Bronchial epithelial cell (primary cell): ENCODE results near the gene CCR2. TPM values are rescaled to one million over a fixed set of nuclear protein-coding genes. Genes with fewer than 3 reads are reported as not detected.
A peak's percentile ranks its signal among the peaks of the same experiment; 100 is the strongest.

ENCODE experiments used
- DNase-seq: peaks from one replicate; pipeline ENCODE4 v3.0.0-alpha.2; 2010; ENCODE audit warnings: low read depth
- FAIRE-seq: peaks from 2 replicates; lab custom pipeline; 2011; peaks lifted over from hg19 to GRCh38; lab: Jason Lieb, UNC
- H3K27me3 ChIP-seq: 2 replicates; pipeline ENCODE4 v1.5.1; 2011; ENCODE audit warnings: low read length; ENCODE audit not compliant: control insufficient read depth, insufficient read depth
- H3K36me3 ChIP-seq: 2 replicates; pipeline ENCODE4 v1.5.1; 2011; ENCODE audit warnings: low read length; ENCODE audit not compliant: control insufficient read depth, insufficient read depth
- H3K4me3 ChIP-seq: 2 replicates; pipeline ENCODE4 v1.5.1; 2011; ENCODE audit warnings: mild to moderate bottlenecking, low read depth, low read length, control low read depth
- total RNA-seq: library from RNA; depleted of rRNA; stranded (reverse); fragments of >200 nt; gene quantifications from 2 replicates; pipeline ENCODE4 v1.2.1, GENCODE V29; 2014
- TF ChIP-seq, protein P1 (sequence below): IDR thresholded peaks from 2 replicates; pipeline ENCODE4 v1.5.1; 2011; ENCODE audit warnings: mild to moderate bottlenecking, moderate library complexity, low read length, control low read depth, inconsistent platforms; ENCODE audit not compliant: insufficient read depth, severe bottlenecking

Gene CCR2
- total RNA-seq, 1 donor from 2014 or later = not detected

GRCh38 chr3:46356276-46356675 lies 2.4 kb downstream of the CCR2 start:
- Histone ChIP-seq H3K36me3 (no peaks in the 10 kb centered on the region), H3K4me3 (no peak overlapping the region), H3K27me3 (peaks cover 13% of the 10 kb centered on the region)
- DNase-seq (no peak), FAIRE-seq (no peak)
- TF ChIP-seq, protein P1, sequence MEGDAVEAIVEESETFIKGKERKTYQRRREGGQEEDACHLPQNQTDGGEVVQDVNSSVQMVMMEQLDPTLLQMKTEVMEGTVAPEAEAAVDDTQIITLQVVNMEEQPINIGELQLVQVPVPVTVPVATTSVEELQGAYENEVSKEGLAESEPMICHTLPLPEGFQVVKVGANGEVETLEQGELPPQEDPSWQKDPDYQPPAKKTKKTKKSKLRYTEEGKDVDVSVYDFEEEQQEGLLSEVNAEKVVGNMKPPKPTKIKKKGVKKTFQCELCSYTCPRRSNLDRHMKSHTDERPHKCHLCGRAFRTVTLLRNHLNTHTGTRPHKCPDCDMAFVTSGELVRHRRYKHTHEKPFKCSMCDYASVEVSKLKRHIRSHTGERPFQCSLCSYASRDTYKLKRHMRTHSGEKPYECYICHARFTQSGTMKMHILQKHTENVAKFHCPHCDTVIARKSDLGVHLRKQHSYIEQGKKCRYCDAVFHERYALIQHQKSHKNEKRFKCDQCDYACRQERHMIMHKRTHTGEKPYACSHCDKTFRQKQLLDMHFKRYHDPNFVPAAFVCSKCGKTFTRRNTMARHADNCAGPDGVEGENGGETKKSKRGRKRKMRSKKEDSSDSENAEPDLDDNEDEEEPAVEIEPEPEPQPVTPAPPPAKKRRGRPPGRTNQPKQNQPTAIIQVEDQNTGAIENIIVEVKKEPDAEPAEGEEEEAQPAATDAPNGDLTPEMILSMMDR = no peak

- TF ChIP-seq, protein P1 = no peak
- peaks cover 13% of the 10 kb centered on the region for H3K27me3 ChIP-seq
- no peak for FAIRE-seq
Measured at GRCh38 chr3:46356909-46357308, 3.0 kb downstream of the CCR2 start.

GRCh38 chr3:46358466-46358865 lies 4.6 kb downstream of the CCR2 start:
- Histone ChIP-seq H3K36me3 (no peaks in the 10 kb centered on the region), H3K4me3 (no peak overlapping the region), H3K27me3 (peaks cover 11% of the 10 kb centered on the region)
- DNase-seq = no peak
- peak; percentile 32 for FAIRE-seq
- TF ChIP-seq, protein P1 = no peak

More at GRCh38 chr3:46356909-46357308, 3.0 kb downstream of the CCR2 start:
- Histone ChIP-seq H3K36me3 (no peaks in the 10 kb centered on the region), H3K4me3 (no peak overlapping the region)
- no peak for DNase-seq

GRCh38 chr3:46359733-46360493 lies 6.0 kb downstream of the CCR2 start:
- DNase-seq = no peak
- FAIRE-seq = no peak
- no peak overlapping the region for H3K4me3 ChIP-seq

DNA sequence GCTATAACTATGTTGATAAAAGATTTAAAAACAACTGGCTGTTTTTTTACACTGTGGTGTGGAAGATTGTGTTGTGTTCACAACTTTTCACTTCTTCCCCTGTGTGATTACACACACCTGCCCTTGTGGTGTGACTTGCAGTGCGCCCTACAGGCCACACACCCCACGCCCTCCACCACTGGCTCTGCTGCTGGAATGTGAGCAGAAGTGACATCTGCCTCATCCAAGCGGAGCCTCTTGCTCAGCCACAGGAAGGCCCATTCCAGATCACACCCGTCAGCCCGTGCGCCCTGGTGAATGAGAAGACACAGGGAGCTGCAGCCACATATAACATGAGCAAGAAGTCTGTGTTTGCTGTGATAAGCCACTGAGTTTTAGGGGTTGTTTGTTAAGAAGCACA lies 7.0 kb downstream of the CCR2 start:
- DNase-seq = no peak
- Histone ChIP-seq H3K4me3 (no peak overlapping the region), H3K36me3 (no peaks in the 10 kb centered on the region), H3K27me3 (peaks cover 6% of the 10 kb centered on the region)
- TF ChIP-seq, protein P1 = no peak
- FAIRE-seq = peak; percentile 60

More at GRCh38 chr3:46359733-46360493, 6.0 kb downstream of the CCR2 start:
- TF ChIP-seq, protein P1 = no peak
- Histone ChIP-seq H3K36me3 (no peaks in the 10 kb centered on the region), H3K27me3 (peaks cover 9% of the 10 kb centered on the region)
